Measurements from ENCODE around the gene MED9. TPM values are rescaled to one million over a fixed set of nuclear protein-coding genes. Genes with fewer than 3 reads are reported as not detected.

Gene MED9
- total and polyA plus RNA-seq, 9 of the 15 experiments (the other 6 are each of a cell fraction or from before 2014, with no cell fraction given): 2.2 to 15.8 (median 12.7) TPM

DNA sequence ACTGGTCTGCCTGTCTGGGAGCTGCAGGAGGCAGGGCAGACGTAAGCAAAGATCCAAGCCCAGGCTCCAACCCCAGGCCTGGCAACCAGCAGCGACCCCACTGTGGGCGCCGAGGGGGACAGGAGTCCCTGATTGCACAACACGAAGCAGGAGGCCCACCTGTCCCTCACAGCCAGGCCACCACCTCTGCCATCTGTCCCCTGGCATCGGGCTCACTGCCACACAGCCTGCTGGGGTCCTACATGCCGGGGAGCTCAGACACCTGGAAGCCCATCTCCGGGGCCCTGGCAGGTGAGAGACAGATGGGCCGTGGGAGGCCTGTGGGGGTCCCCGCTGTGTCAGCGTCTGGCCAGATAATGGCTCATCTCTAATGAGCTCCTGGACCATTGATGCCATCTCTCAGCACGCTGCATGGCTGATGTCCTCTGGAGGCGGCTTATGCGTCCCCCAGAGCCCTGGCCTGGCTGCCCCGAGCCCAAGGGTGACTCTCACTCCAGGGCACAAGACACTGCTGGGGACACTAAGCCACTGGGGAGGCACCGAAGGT lies 30.7 kb downstream of the MED9 start (continued):
- TF ChIP-seq PRDM10 (IDR thresholded peaks at IDR 0.05; ENCODE audit: partially characterized antibody): no peak

- in situ Hi-C loops (cut with MboI) (loop anchor here (10.0 kb wide), 1 partner anchor 127 kb away; no protein-coding TSS in a partner anchor), intact Hi-C loops (cut with micrococcal nuclease) (no loop called here)
- Histone ChIP-seq H3K27ac (ENCODE audit: extremely low read depth, low read depth, low read length) (no peak overlapping the region), H3K9me1 (ENCODE audit: control insufficient read depth, insufficient read depth, low read length) (peaks cover 7% of the 10 kb centered on the region), H2AFZ (ENCODE audit: low read depth, low read length) (no peak overlapping the region), H3K27me3 (ENCODE audit: control insufficient read depth in 2 of 2, insufficient read depth in 2 of 2, low read length in 2 of 2) (peaks cover 0 to 4% of the 10 kb centered on the region in 2 experiments; a peak in 1 of 5 replicates), H4K20me1 (replicated peaks; ENCODE audit: control insufficient read depth, insufficient read depth, low read length) (no peaks in the 10 kb centered on the region), H3K79me2 (ENCODE audit: control insufficient read depth, insufficient read depth, low read length) (no peaks in the 10 kb centered on the region), H3K9me3 (replicated peaks; ENCODE audit: control insufficient read depth, insufficient read depth, low read depth, low read length) (no peaks in the 10 kb centered on the region), H3K4me2 (ENCODE audit: insufficient read depth, low read length) (no peak overlapping the region), H3K4me3 (no peak overlapping the region), H3K9ac (ENCODE audit: insufficient read depth in 1 of 2, low read depth in 2 of 2, low read length in 2 of 2) (no peak overlapping the region), H3K36me3 (ENCODE audit: control insufficient read depth, insufficient read depth, low read length) (no peaks in the 10 kb centered on the region), H3K4me1 (replicated peaks in 1 of 2; ENCODE audit: control insufficient read depth in 2 of 2, insufficient read depth in 2 of 2, low read length in 2 of 2) (peaks cover 14 to 62% of the 10 kb centered on the region in 2 experiments; a peak in 4 of 5 replicates)
- FAIRE-seq (no peak), ATAC-seq (no peak), DNase-seq (ENCODE audit: extremely low read depth in 1 of 4, low spot score in 3 of 4) (no peak)
- ChIA-PET POLR2A (no interaction called here), CTCF (ENCODE audit: low intra/inter-chr PET ratio) (no interaction called here)
- 66% methylated on average over 4 of the region's 11 CpGs for WGBS (ENCODE audit: insufficient coverage, low coverage, missing lambda C conversion rate)
- no TSS peak for BruUV-seq (replicated peaks)
- TF ChIP-seq, protein P1, sequence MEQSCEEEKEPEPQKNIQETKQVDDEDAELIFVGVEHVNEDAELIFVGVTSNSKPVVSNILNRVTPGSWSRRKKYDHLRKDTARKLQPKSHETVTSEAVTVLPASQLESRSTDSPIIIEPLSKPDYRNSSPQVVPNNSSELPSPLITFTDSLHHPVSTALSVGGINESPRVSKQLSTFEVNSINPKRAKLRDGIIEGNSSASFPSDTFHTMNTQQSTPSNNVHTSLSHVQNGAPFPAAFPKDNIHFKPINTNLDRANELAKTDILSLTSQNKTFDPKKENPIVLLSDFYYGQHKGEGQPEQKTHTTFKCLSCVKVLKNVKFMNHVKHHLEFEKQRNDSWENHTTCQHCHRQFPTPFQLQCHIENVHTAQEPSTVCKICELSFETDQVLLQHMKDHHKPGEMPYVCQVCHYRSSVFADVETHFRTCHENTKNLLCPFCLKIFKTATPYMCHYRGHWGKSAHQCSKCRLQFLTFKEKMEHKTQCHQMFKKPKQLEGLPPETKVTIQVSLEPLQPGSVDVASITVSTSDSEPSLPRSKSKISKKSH (CRISPR knock-in tag; IDR thresholded peaks at IDR 0.05): no peak
- TF ChIP-seq ZFP30 (CRISPR knock-in tag; IDR thresholded peaks at IDR 0.05; ENCODE audit: borderline replicate concordance): no peak
- no peak for TF ChIP-seq SMARCA5 (IDR thresholded peaks at IDR 0.05)
- TF ChIP-seq ZNF354B (CRISPR knock-in tag; IDR thresholded peaks at IDR 0.05): no peak
- no peak for TF ChIP-seq TAF1 (IDR thresholded peaks at IDR 0.05; ENCODE audit: control insufficient read depth, extremely low read depth, insufficient read depth, low read length, severe bottlenecking)
- no peak for TF ChIP-seq IRF1 (CRISPR knock-in tag; IDR thresholded peaks at IDR 0.05; ENCODE audit: borderline replicate concordance)
- no peak for TF ChIP-seq FOXJ3 (CRISPR knock-in tag; IDR thresholded peaks at IDR 0.05)
- no peak for TF ChIP-seq ELF1 (tag; IDR thresholded peaks at IDR 0.05)
- no peak for TF ChIP-seq ZNF586 (CRISPR knock-in tag; conservative IDR thresholded peaks at IDR 0.05)
- no peak for TF ChIP-seq RHOXF2B (CRISPR knock-in tag; conservative IDR thresholded peaks at IDR 0.05)
- TF ChIP-seq ARID3A (IDR thresholded peaks at IDR 0.05; ENCODE audit: borderline replicate concordance, low read depth, low read length): no peak
- no peak for TF ChIP-seq MBD2 (IDR thresholded peaks at IDR 0.05; ENCODE audit: borderline replicate concordance, low read depth)
Measured at GRCh38 chr17:17508019-17508535, 31.3 kb downstream of the MED9 start.

Data from K562 (cell line).